Measurements from ENCODE around the gene SAT2. TPM values are rescaled to one million over a fixed set of nuclear protein-coding genes. Genes with fewer than 3 reads are reported as not detected.

SAT2 gene
- total and polyA plus RNA-seq, 5 experiments from 2014 or later, result 38.5 to 76.6 (median 40.0) TPM

DNA sequence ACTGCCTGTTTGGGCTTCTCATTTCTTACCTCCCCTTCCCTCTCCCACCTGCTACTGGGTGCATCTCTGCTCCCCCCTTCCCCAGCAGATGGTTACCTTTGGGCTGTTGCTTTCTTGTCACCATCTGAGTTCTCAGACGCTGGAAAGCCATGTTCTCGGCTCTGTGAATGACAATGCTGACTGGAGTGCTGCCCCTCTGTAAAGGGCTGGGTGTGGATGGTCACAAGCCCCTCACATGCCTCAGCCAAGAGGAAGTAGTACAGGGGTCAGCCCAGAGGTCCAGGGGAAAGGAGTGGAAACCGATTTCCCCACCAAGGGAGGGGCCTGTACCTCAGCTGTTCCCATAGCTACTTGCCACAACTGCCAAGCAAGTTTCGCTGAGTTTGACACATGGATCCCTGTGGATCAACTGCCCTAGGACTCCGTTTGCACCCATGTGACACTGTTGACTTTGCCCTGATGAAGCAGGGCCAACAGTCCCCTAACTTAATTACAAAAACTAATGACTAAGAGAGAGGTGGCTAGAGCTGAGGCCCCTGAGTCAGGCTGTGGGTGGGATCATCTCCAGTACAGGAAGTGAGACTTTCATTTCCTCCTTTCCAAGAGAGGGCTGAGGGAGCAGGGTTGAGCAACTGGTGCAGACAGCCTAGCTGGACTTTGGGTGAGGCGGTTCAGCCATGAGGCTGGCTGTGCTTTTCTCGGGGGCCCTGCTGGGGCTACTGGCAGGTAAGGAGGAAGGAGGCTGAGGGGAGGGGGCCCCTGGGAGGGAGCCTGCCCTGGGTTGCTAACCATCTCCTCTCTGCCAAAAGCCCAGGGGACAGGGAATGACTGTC, 48.4 kb downstream of the SAT2 start, which contains the start of gene CD68:
CD68 (plus strand) TSS at position 638 of the 833 bp plus-strand sequence; CDS start at position 678, 40 bp downstream.
- Mint-ChIP-seq H3K9me3 (no peaks in the 10 kb centered on the region), H3K4me1 (peaks cover 30 to 91% (median 76%) of the 10 kb centered on the region in 4 donors), H3K27me3 (no peaks in the 10 kb centered on the region), H3K4me3 (peak within 1 kb of the TSS in 9 of 10 donors; percentile 0 to 81 (median 45)), H3K36me3 (peaks cover 0 to 57% (median 33%) of the 10 kb centered on the region in 3 donors), H3K27ac (peak within 1 kb of the TSS; percentile 70 to 95 (median 90))
- ATAC-seq, result peak in 1 of 2 donors; percentile 11
- POLR2A ChIA-PET, result interaction anchor here (0.7 to 3.1 kb wide), 5 partner anchors 14 to 135 kb away, joined by 3 to 16 read pairs (median 7); partner anchors contain the start of genes SENP3, TP53 and WRAP53
- peak in 5 of 10 donors; percentile 27 to 66 (median 47) for DNase-seq

DNA sequence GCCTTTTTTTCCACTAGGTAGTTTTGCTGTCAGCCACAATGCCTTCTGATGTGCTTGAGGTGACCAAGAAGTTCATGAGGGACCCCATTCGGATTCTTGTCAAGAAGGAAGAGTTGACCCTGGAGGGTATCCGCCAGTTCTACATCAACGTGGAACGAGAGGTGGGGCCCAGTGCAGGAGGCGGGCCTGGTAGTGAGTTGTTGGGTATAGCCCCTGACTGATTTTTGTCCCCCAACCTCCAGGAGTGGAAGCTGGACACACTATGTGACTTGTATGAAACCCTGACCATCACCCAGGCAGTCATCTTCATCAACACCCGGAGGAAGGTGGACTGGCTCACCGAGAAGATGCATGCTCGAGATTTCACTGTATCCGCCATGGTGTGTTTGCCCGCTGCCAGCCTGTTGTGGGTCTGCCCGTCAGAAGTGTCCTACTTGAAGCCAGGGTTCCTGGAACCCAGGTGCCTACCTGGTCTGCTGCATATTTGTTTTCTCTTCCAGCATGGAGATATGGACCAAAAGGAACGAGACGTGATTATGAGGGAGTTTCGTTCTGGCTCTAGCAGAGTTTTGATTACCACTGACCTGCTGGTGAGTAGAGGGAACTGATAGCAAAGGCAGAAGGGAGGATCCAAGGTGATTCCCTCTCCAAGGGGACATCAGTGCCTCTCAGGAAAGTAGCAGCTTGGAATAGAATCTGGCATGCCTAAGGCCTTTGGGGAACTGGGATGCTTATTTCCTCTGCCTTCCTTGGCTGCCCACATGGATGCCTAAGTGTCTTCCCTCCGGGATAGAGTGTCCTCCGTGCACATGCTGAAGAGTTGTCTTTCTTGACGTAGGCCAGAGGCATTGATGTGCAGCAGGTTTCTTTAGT, 50.1 kb downstream of the SAT2 start:
- Mint-ChIP-seq H3K27me3 (no peaks in the 10 kb centered on the region), H3K27ac (peak overlapping the region in 8 of 10 donors; percentile 9 to 73 (median 48))
- POLR2A ChIA-PET, result interaction anchor here (0.6 kb wide), 1 partner anchor 84 kb away, joined by 3 read pairs; no protein-coding TSS in a partner anchor

DNA sequence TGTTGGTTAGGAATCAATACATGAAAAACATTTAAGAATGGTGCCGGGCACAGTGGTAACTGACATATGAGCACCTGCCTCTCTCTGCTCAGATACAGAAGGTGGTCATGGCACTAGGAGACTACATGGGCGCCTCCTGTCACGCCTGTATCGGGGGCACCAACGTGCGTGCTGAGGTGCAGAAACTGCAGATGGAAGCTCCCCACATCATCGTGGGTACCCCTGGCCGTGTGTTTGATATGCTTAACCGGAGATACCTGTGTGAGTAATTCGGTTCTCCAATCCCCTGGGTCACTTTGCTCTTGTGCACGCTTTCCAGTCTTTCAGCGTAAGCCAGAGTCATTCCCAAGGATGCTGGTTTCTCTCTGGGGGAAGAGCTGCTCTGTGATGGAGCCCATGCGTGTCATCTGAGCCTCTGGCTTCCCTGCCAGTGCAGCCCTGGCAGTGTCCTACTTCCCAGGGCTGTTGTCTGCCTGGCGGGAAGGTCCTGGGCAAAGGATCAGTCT, 51.1 kb downstream of the SAT2 start:
- Mint-ChIP-seq H3K36me3 (peaks cover 4 to 72% (median 37%) of the 10 kb centered on the region in 3 donors), H3K27me3 (no peaks in the 10 kb centered on the region), H3K27ac (peak overlapping the region in 8 of 10 donors; percentile 2 to 83 (median 50)), H3K4me1 (peaks cover 36 to 83% (median 75%) of the 10 kb centered on the region in 4 donors), H3K9me3 (peaks cover 0 to 1% (median 0%) of the 10 kb centered on the region in 9 donors), H3K4me3 (peak overlapping the region in 7 of 10 donors; percentile 2 to 73 (median 26))
- DNase-seq (no peak), ATAC-seq (no peak)
- POLR2A ChIA-PET, result interaction anchor here (1.3 to 7.4 kb wide), 5 partner anchors 6 to 141 kb away, joined by 4 to 129 read pairs (median 8); partner anchors contain the start of genes FXR2, MPDU1, TMEM102 and TP53

More for the DNA sequence above, 50.1 kb downstream of the SAT2 start:
- ATAC-seq (no peak), DNase-seq (no peak)
- Mint-ChIP-seq H3K4me3 (peak overlapping the region in 5 of 10 donors; percentile 14 to 72 (median 18)), H3K9me3 (peaks cover 0 to 1% (median 0%) of the 10 kb centered on the region in 9 donors), H3K4me1 (peaks cover 33 to 86% (median 75%) of the 10 kb centered on the region in 4 donors), H3K36me3 (peaks cover 4 to 68% (median 37%) of the 10 kb centered on the region in 3 donors)

Other genes with a start within 250 kb of the SAT2 start
- 10 to 100 TPM; 20.8 to 23.1 TPM for gene TNK1, start 246.7 kb downstream of the SAT2 start, total RNA-seq
- 1 to 10 TPM; 5.8 to 8.5 (median 7.6) TPM for gene TNK1, start 246.7 kb downstream of the SAT2 start, polyA plus RNA-seq
- gene PLSCR3, start 233.3 kb downstream of the SAT2 start, total RNA-seq, result 10 to 100 TPM; 75.8 to 79.4 TPM
- 100 to 1,000 TPM in 2 of 3 donors, 10 to 100 TPM in 1; 90.5 to 152 (median 125) TPM for gene PLSCR3, start 233.3 kb downstream of the SAT2 start, polyA plus RNA-seq
- 10 to 100 TPM; 45.4 to 50.9 TPM for gene TMEM256, start 223.7 kb downstream of the SAT2 start, total RNA-seq
- 10 to 100 TPM; 62.6 to 96.5 (median 81.4) TPM for gene TMEM256, start 223.7 kb downstream of the SAT2 start, polyA plus RNA-seq
- 10 to 100 TPM; 12.3 to 14.7 TPM for gene NLGN2, start 220.0 kb downstream of the SAT2 start, total RNA-seq
- gene NLGN2, start 220.0 kb downstream of the SAT2 start, polyA plus RNA-seq, result under 1 TPM; 0.03 to 0.23 (median 0.08) TPM
- gene SPEM1, start 207.5 kb downstream of the SAT2 start, total RNA-seq, result not detected
- gene SPEM1, start 207.5 kb downstream of the SAT2 start, polyA plus RNA-seq, result not detected
- gene SPEM2, start 202.2 kb downstream of the SAT2 start, total RNA-seq, result not detected
- not detected for gene SPEM2, start 202.2 kb downstream of the SAT2 start, polyA plus RNA-seq
- gene SPEM3, start 199.0 kb downstream of the SAT2 start, total RNA-seq, result not detected
- gene SPEM3, start 199.0 kb downstream of the SAT2 start, polyA plus RNA-seq, result not detected
- 10 to 100 TPM; 12.2 to 12.8 TPM for gene TMEM102, start 192.4 kb downstream of the SAT2 start, total RNA-seq
- 10 to 100 TPM in 2 of 3 donors, 1 to 10 TPM in 1; 9.8 to 19.1 (median 12.1) TPM for gene TMEM102, start 192.4 kb downstream of the SAT2 start, polyA plus RNA-seq
- 1 to 10 TPM; 2.4 to 3.0 TPM for gene FGF11, start 188.3 kb downstream of the SAT2 start, total RNA-seq
- gene FGF11, start 188.3 kb downstream of the SAT2 start, polyA plus RNA-seq, result under 1 TPM; 0.10 to 0.32 (median 0.22) TPM
- gene CHRNB1, start 182.8 kb downstream of the SAT2 start, total RNA-seq, result 1 to 10 TPM; 5.4 to 7.3 TPM
- 10 to 100 TPM; 18.1 to 24.5 (median 24.3) TPM for gene CHRNB1, start 182.8 kb downstream of the SAT2 start, polyA plus RNA-seq
- 100 to 1,000 TPM; 101 to 104 TPM for gene ZBTB4, start 148.2 kb downstream of the SAT2 start, total RNA-seq
- 10 to 100 TPM; 16.8 to 28.4 (median 19.7) TPM for gene ZBTB4, start 148.2 kb downstream of the SAT2 start, polyA plus RNA-seq
- not detected for gene SLC35G6, start 146.4 kb downstream of the SAT2 start, total RNA-seq
- gene SLC35G6, start 146.4 kb downstream of the SAT2 start, polyA plus RNA-seq, result not detected
- gene POLR2A, start 143.5 kb downstream of the SAT2 start, total RNA-seq, result 100 to 1,000 TPM; 186 to 193 TPM
- gene POLR2A, start 143.5 kb downstream of the SAT2 start, polyA plus RNA-seq, result 10 to 100 TPM; 31.1 to 68.0 (median 47.3) TPM
- gene TNFSF12, start 78.8 kb downstream of the SAT2 start, total RNA-seq, result 10 to 100 TPM; 25.7 to 26.6 TPM
- gene TNFSF12, start 78.8 kb downstream of the SAT2 start, polyA plus RNA-seq, result 10 to 100 TPM; 19.3 to 28.6 (median 25.8) TPM
- gene TNFSF13, start 69.1 kb downstream of the SAT2 start, total RNA-seq, result 1 to 10 TPM; 2.9 to 3.0 TPM
- gene TNFSF13, start 69.1 kb downstream of the SAT2 start, polyA plus RNA-seq, result 1 to 10 TPM; 1.2 to 3.7 (median 2.1) TPM
- 10 to 100 TPM; 48.0 to 56.8 TPM for gene SENP3, start 65.9 kb downstream of the SAT2 start, total RNA-seq
- 10 to 100 TPM; 13.8 to 14.1 (median 14.0) TPM for gene SENP3, start 65.9 kb downstream of the SAT2 start, polyA plus RNA-seq
- 1 to 10 TPM; 4.4 to 4.6 TPM for gene CD68, start 48.2 kb downstream of the SAT2 start, total RNA-seq
- under 1 TPM; 0.15 to 0.59 (median 0.31) TPM for gene CD68, start 48.2 kb downstream of the SAT2 start, polyA plus RNA-seq
- 10 to 100 TPM; 25.6 to 31.8 TPM for gene MPDU1, start 44.0 kb downstream of the SAT2 start, total RNA-seq
- gene MPDU1, start 44.0 kb downstream of the SAT2 start, polyA plus RNA-seq, result 10 to 100 TPM; 33.9 to 48.9 (median 41.3) TPM
- gene SOX15, start 37.7 kb downstream of the SAT2 start, total RNA-seq, result under 1 TPM; 0.55 to 0.93 TPM
- not detected for gene SOX15, start 37.7 kb downstream of the SAT2 start, polyA plus RNA-seq
- gene FXR2, start 12.9 kb downstream of the SAT2 start, total RNA-seq, result 10 to 100 TPM; 36.6 to 39.0 TPM
- gene FXR2, start 12.9 kb downstream of the SAT2 start, polyA plus RNA-seq, result 10 to 100 TPM; 11.8 to 17.8 (median 12.4) TPM
- not detected for gene SHBG, start 2.3 kb upstream of the SAT2 start, total RNA-seq
- not detected for gene SHBG, start 2.3 kb upstream of the SAT2 start, polyA plus RNA-seq
- under 1 TPM; 0.36 to 0.96 TPM for gene ATP1B2, start 23.1 kb upstream of the SAT2 start, total RNA-seq
- gene ATP1B2, start 23.1 kb upstream of the SAT2 start, polyA plus RNA-seq, result under 1 TPM in 2 of 3 donors, not detected in 1; 0.17 to 0.57 TPM
- gene TP53, start 59.7 kb upstream of the SAT2 start, total RNA-seq, result 100 to 1,000 TPM; 113 to 116 TPM
- 10 to 100 TPM; 21.7 to 33.0 (median 28.0) TPM for gene TP53, start 59.7 kb upstream of the SAT2 start, polyA plus RNA-seq
- 10 to 100 TPM in 1 of 2 experiments, 1 to 10 TPM in 1; 9.8 to 11.6 TPM for gene WRAP53, start 60.7 kb upstream of the SAT2 start, total RNA-seq
- gene WRAP53, start 60.7 kb upstream of the SAT2 start, polyA plus RNA-seq, result 10 to 100 TPM; 10.5 to 14.1 (median 13.9) TPM
- gene EFNB3, start 77.4 kb upstream of the SAT2 start, total RNA-seq, result not detected
- gene EFNB3, start 77.4 kb upstream of the SAT2 start, polyA plus RNA-seq, result not detected
- not detected for gene DNAH2, start 89.9 kb upstream of the SAT2 start, total RNA-seq
- not detected for gene DNAH2, start 89.9 kb upstream of the SAT2 start, polyA plus RNA-seq
- gene KDM6B, start 206.4 kb upstream of the SAT2 start, total RNA-seq, result 100 to 1,000 TPM; 113 TPM
- gene KDM6B, start 206.4 kb upstream of the SAT2 start, polyA plus RNA-seq, result 1 to 10 TPM in 2 of 3 donors, under 1 TPM in 1; 0.28 to 1.2 (median 1.0) TPM
- gene TMEM88, start 227.2 kb upstream of the SAT2 start, total RNA-seq, result 1 to 10 TPM; 6.9 to 7.2 TPM
- not detected for gene TMEM88, start 227.2 kb upstream of the SAT2 start, polyA plus RNA-seq
- 10 to 100 TPM; 16.0 to 24.1 TPM for gene NAA38, start 229.7 kb upstream of the SAT2 start, total RNA-seq
- 100 to 1,000 TPM; 125 to 169 (median 152) TPM for gene NAA38, start 229.7 kb upstream of the SAT2 start, polyA plus RNA-seq
- gene CYB5D1, start 230.2 kb upstream of the SAT2 start, total RNA-seq, result 1 to 10 TPM; 8.5 to 9.8 TPM
- gene CYB5D1, start 230.2 kb upstream of the SAT2 start, polyA plus RNA-seq, result 1 to 10 TPM; 3.5 to 6.0 (median 5.1) TPM